Activated T-helper 1 cell treated with Interleukin-2 at 50 U/mL for 16 hours (primary cell): ENCODE results near the gene NAXD.
"Not testable (repeated sequence)": the region's sequence is repeated elsewhere in the genome, so short reads cannot be mapped to it uniquely, and the experiment has no call there.

Experiments used
- DNase-seq: peaks from one replicate; pipeline ENCODE4 v3.0.0-alpha.2; 2020; ENCODE audit warnings: low read depth

The NAXD gene

GRCh38 chr13:110628477-110628793 lies 13.1 kb downstream of the NAXD start:
- no peak for DNase-seq

GRCh38 chr13:110628952-110629701 lies 13.8 kb downstream of the NAXD start:
- DNase-seq, result no peak

GRCh38 chr13:110629735-110630134 lies 14.4 kb downstream of the NAXD start:
- DNase-seq, result no peak

- DNase-seq, result no peak
These were observed 15.3 kb downstream of the NAXD start for GRCh38 chr13:110630566-110631119.

GRCh38 chr13:110632255-110632654 lies 16.9 kb downstream of the NAXD start:
- DNase-seq, result not testable (repeated sequence)

GRCh38 chr13:110633776-110634175 lies 18.4 kb downstream of the NAXD start:
- no peak for DNase-seq

- no peak for DNase-seq
These were observed 19.2 kb downstream of the NAXD start for GRCh38 chr13:110634558-110634957.

- DNase-seq, result no peak
These were observed 20.2 kb downstream of the NAXD start for GRCh38 chr13:110635405-110636002.

- no peak for DNase-seq
These were observed 20.7 kb downstream of the NAXD start for GRCh38 chr13:110636053-110636475.

GRCh38 chr13:110636701-110637201 lies 21.4 kb downstream of the NAXD start:
- DNase-seq, result no peak

GRCh38 chr13:110637275-110637674 lies 21.9 kb downstream of the NAXD start:
- no peak for DNase-seq

GRCh38 chr13:110637747-110638146 lies 22.4 kb downstream of the NAXD start:
- DNase-seq, result no peak

- no peak for DNase-seq
These were observed 22.9 kb downstream of the NAXD start for GRCh38 chr13:110638257-110638656.

GRCh38 chr13:110638814-110639806 lies 23.8 kb downstream of the NAXD start:
- DNase-seq, result no peak

- no peak for DNase-seq
These were observed 24.6 kb downstream of the NAXD start for GRCh38 chr13:110639935-110640334.

- no peak for DNase-seq
These were observed 25.3 kb downstream of the NAXD start for GRCh38 chr13:110640591-110641029.

- no peak for DNase-seq
These were observed 26.0 kb downstream of the NAXD start for GRCh38 chr13:110641055-110642015.

- DNase-seq, result no peak
These were observed 27.1 kb downstream of the NAXD start for GRCh38 chr13:110642291-110642981.

- DNase-seq, result no peak
These were observed 28.0 kb downstream of the NAXD start for GRCh38 chr13:110643324-110643723.

- no peak for DNase-seq
These were observed 28.6 kb downstream of the NAXD start for GRCh38 chr13:110643768-110644421.
